COLO668 (cell line): ENCODE results near the gene SHISA4.
"Not testable (repeated sequence)": the region's sequence is repeated elsewhere in the genome, so short reads cannot be mapped to it uniquely, and the experiment has no call there.

ENCODE experiments used
- DNase-seq: peaks from one replicate; lab custom pipeline; 2025; ENCODE audit not compliant: unreplicated experiment; lab: John Stamatoyannopoulos, UW

SHISA4 gene, protein sequence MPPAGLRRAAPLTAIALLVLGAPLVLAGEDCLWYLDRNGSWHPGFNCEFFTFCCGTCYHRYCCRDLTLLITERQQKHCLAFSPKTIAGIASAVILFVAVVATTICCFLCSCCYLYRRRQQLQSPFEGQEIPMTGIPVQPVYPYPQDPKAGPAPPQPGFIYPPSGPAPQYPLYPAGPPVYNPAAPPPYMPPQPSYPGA

DNA sequence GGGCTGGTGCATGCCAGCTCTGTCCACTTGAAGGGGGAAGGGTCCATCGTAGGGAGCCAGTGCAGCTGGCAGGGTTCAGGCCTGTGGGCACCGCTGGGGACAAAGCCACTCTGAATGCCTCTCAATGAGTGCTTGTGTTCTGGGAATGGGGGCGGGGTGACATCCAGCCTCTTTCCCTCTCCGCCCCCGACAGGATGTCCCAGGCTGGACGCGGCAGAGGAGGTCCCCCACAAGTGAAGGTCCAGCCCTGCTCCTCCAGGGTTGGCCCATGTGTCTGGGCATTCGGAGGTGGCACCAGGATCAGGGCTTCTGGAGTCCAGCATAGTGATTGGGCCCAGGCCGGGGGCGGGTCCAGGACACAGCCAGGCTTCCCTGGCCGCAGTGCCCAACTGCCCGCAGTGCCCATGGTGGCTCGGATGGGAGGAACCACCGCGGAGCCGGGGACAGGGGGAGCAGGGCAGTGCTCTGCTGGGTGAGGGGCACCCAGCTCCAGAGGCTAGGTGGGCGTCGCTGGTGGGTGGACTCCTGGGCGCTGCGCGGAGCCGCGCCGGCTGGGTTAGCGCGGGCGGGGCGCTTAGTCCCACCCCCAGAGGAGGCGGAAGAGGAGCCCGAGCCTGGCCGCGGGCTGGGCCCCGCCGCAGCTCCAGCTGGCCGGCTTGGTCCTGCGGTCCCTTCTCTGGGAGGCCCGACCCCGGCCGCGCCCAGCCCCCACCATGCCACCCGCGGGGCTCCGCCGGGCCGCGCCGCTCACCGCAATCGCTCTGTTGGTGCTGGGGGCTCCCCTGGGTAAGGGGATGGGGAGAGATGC is at the start of gene SHISA4:
TSS of gene SHISA4 (plus strand) at position 617 of the 808 bp plus-strand sequence. CDS start at position 714, 97 bp downstream.
- DNase-seq = peak; percentile 56

DNA sequence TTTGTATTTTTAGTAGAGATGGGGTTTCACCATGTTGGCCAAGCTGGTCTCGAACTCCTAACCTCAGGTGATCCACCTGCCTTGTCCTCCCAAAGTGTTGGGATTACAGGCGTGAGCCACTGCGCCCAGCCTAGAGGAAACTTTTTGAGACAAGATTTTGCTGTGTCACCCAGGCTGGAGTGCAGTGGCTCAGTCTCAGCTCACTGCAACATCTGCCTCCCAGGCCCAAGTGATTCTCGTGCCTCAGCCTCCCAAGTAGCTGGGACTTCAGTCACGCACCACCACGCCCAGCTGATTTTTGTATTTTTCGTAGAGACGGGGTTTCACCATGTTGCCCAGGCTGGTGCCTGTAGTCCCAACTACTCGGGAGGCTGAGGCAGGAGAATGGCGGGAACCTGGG is 49.6 kb upstream of the SHISA4 start:
- not testable (repeated sequence) for DNase-seq

DNA sequence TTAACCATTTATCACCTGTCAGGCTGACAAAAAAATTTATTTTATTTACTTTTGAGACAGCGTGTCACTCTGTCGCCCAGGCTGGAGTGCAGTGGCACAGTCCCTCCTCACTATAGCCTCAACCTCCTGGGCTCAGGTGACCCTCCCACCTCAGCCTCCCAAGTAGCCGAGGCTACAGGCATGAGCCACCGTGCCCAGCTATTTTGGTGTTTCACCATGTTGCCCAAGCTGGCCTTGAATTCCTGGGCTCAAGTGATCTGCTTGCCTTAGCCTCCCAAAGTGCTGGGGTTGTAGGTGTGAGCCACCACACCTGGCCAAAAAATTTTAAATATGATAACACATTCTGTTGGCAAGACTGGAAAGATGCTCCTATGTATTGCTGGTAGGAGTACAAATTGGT is 48.6 kb upstream of the SHISA4 start:
- DNase-seq = no peak

DNA sequence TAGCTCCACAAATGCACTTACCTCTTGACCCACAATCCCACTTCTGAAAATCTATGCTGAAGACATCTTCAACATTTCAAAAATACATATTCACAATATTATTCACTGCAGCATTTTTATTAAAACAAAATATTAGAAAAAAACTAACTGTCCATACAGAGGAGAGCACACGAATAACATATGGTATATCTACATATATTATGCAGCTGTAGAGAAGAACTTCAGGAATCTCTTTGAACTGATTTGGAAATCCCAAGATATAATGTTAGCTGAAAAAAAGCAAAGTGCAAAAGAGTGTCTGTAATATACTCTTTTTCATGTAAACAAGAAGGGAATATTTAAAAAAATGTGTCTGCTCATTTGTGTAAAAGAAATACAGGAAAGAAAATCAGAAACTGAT is 48.2 kb upstream of the SHISA4 start:
- DNase-seq = no peak

DNA sequence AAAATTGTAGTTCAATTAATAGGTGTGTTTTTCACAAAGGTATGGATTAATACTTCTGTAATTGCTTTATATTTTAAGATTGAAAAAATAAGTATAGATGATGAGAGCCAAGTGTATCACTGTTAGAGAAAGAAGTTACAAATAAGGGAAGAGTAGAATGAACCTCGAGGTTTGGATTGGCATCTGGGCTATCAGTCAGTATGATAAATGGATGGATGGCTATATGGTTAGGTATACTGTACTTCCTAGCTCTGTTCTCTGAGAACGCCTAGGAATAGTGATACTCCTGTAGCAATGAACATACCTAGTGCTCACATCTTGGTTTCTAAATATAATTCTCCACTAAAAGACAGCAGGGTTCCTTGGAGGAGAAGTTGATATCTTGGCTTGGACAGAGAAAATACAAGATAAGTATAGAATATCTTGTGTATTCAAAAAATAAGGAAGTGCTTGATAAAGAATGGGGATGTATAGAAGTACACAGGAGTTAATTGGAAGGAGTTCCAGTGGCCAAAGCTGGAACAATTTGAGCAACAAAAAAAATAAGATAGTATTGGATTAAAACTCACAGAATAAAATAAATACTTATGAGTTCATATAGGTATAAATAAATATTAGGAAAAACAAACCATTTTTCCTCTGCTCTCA is 47.3 kb upstream of the SHISA4 start:
- DNase-seq = no peak

DNA sequence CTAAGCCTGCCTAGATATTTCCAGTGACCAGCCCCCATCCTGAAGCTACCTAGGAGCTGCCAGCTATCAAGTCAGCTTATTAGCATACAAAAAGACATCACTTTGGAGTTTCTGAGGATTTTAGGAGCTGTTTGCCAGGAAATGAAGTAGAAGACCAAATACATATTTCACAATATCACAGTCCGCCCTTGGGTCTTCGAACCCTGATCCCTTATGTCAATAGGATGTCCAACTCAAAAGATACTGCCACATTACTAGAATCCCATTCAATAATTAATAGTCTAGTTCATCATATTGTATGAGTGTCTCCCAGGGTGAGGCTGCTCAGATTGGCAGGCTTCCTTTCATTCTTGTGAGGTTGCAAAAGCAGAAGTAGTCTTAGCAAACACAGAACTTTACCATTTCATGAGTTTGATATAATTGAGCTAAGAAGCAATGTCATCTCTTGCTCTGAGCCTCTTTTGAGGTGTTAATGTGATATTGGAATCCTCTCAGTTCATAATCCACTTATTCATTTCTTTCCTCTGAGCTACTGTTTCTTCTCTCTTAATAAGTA is 46.1 kb upstream of the SHISA4 start:
- no peak for DNase-seq

DNA sequence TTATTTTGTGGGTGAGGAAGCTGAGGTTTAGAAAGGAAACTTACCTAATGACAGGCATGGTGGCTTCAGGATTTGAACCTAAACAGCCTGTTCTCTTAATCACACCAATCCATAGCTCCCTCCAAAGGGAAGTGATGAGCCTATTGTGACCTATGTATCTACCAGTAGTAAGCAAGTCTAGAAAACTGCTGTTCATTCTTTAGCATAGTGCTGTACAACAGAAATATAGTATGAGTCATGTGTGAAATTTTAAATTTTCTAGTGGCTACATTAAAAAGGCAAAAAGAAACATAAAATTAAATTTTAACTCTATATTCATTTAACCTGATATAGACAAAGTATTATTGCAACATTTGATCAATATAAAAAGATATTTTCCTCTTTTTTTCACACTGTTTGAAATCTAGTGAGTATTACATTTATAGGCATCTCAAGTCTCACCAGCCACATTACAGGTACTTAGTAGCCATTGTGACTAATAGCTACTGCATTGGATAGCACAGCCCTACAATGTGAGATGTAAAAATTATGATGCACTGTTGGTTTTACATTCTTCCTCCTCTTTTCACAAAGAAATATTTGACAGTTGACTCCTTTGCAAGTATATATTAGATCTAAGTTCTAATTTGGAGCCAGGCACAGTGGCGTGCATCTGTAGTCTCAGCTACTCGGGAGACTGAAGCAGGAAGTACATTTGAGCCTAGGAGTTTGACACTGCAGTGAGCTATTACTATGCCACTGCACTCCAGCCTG is 43.2 kb upstream of the SHISA4 start:
- DNase-seq = no peak

DNA sequence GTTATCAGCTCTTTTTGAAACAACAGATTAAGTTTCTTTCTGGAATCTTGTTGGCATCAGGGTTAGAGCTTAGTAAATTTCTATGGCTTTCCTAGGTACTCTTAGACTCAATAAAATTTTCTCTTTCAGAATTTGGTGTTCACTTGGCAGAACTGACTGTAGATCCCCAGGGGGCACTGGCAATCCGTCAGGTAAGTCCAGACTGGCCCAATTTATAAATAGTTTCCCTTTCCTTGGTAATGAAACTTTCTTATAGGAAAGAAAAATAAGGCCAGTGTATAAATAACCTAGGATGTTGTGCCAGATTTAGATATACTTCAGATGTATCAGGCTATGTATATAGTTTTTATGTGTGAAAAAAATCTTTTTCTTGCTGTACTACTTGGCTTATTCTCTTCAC is 41.5 kb upstream of the SHISA4 start:
- no peak for DNase-seq

DNA sequence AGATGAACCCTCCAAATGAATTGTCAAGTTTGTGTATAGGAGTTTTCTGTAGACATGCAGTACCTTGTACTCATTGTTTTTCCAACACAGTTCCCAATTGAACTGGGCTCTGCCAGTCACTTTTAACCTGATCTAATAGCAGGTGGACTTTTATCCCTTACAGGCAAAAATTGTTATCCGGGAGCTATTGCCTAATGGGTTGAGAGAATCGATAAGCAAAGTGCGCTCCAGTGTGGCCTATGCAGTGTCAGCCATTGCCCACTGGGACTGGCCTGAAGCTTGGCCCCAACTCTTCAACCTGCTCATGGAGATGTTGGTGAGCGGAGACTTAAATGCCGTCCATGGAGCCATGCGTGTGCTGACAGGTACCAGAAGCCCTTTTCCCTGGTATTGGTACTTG is 40.5 kb upstream of the SHISA4 start:
- no peak for DNase-seq

DNA sequence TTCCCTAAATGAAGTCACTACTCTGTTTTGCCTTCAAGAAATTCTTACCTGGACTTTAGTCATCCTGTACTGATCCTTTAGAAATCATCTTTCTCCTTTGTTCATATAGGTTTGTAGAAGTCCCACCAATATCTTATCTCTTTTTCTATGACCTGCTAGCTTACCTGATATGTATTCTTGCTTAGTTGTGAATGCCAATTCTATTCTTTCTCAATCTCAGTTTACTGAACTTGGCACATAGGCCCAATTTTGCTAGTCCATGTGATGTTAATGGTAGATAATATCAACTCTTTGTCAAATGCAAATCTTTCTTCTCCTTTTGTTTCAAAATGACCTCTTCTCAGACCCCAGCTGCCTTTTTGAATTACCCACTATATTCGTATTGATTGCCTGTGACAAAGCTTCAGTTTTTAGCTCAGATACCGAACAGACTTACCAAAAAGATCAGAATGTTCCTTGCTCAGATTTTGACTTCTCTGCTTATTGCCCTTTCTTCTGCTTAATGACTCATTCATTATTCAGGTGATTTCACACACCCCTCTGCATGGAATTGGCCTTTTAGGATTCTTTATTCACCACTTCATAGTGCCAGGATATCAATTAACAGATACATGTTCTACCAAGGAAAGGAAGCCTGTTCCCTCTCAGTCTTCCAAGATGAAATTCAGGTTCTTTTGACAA is 39.2 kb upstream of the SHISA4 start:
- DNase-seq = no peak

DNA sequence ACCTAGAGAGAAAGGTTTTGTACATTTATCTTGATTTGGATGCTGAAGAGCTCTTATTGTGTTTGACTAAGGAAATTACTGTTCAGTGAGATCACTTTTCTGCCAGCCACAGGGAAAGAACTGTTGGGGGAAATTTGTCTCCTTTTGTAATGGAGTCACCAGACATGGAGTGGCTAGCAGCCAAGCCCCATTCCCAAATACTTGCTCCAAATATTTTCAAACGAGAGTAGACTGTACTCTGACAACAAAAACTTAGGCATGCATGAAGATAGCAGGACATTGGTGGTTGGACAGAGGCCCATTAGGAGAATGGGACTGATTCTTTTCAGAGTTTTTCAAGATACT is 38.7 kb upstream of the SHISA4 start:
- DNase-seq = no peak

DNA sequence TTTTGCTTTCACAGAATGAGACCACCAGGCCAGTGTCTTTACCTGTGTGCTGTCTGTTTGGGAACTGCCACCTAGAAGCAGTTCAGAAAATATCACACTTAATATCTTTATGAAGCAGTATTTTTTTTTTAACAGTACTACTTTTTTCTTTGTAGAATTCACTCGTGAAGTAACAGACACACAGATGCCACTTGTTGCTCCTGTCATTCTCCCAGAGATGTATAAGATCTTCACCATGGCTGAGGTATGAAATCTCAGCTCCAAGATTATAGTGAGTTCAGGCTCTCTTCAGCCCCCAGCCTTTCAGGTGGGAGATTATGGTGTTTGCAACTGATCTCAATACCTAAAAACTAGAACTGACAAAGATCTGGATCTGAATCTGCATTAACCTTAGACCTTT is 36.7 kb upstream of the SHISA4 start:
- DNase-seq = no peak

DNA sequence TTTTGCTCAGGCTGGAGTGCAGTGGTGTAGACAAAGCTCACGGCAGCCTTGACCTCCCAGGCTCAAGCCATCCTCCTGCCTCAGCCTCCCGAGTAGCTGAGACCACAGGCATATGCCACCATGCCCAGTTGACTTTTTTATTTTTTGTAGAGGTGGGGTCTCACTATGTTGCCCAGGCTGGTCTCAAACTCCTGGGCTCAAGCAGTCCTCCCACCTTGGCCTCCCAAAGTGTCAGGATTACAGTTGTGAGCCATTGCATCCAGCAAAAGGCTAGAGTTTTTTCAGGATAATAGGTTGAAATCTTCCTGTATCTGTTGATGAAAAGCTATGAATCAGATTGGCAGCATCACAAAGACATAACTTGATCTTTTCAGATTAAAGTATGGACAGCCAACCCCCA is 32.0 kb upstream of the SHISA4 start:
- not testable (repeated sequence) for DNase-seq

DNA sequence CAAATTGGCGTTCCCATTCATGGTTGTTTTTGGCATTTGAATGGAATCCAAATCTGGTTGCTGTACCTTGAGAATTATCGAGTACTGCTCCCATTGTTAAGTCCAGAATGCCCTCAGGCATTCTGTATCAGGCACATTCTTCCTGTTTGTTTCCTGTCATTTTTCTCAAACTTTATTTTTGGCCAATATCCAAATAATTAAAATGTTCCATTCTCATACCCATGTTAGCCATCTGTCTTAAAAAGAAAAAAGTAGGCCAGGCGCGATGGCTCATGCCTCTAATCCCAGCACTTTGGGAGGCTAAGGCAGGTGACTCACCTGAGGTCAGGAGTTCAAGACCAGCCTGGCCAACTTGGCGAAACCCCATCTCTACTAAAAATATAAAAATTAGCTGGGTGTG is 29.3 kb upstream of the SHISA4 start:
- no peak for DNase-seq

DNA sequence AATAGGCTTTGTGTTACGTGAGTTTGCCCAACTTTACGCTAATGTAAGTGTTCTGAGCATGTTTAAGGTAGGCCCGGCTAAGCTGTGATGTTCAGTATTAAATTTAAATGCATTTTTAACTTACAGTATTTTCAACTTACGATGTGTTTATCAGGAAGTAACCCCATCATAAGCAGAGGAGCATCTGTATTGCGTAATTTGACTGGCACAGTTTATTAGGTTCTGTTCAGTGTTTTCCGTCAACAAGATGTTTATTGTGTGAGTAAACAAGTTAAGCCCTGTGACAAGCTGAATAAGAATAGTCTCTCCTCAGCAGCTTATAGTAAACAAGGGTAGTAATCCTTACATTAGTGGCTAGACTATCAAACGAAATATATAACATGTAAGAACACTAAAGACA is 27.2 kb upstream of the SHISA4 start:
- no peak for DNase-seq

DNA sequence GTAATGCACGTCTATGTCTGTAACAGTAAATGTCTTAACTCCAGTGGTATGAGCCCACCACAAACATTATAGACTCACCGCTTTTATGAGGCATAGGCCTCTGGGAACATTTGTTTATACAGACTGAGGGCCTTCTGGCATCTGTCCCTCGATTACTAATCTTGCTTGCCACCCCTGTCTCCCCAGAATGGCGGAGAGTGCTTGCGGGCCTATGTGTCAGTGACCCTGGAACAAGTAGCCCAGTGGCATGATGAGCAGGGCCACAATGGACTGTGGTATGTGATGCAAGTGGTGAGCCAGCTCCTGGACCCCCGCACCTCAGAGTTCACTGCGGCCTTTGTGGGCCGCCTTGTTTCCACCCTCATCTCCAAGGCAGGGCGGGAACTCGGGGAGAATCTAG is 18.3 kb upstream of the SHISA4 start:
- no peak for DNase-seq

DNA sequence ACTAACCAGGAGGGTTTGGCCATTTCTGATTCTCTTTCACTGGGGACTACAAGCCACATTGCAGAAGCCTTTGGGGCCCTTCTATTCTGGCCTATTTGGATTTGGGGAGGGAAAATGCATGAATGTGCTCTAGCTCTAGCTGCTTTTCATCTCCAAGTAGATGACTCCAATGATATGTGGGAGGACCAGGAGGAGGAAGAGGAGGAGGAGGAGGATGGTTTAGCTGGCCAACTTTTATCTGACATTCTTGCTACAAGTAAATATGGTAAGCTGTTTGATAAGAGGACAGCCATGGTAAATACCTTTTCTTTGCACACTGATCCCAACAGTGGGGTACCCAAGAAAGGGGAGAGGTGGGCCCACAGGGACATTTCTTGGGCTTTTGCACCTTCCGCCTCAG is 14.0 kb upstream of the SHISA4 start:
- no peak for DNase-seq

DNA sequence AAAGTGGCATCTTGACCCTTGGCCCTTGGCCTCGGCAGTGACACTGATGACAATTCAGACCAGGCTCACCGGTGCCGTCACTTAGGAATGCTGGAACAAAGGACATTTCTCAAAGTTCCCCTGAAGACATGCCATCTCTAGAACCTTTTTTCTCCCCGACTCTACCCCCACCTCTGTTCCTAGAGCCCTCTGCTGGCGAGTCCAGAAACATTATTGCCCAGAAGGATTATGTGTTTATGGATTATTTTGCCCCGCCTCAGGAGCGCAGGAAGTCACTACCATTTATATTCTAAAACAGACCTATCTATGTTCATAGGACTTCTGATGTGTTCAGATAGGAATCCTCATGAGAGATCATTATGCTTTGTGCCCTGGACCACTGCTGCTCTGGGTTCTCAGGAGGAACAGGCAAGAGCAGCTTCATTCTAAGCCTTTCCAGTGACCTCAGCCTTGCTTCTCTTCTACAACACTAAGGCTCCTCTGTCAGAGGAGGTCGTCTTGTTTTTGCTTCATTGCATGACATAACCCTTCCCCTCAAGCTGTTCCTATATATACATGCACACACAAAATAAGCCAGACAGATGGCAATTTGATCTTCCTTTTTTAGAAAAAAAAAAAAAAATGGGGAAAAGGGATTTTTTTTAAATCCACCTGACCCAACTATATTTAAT is 12.4 kb upstream of the SHISA4 start:
- no peak for DNase-seq

DNA sequence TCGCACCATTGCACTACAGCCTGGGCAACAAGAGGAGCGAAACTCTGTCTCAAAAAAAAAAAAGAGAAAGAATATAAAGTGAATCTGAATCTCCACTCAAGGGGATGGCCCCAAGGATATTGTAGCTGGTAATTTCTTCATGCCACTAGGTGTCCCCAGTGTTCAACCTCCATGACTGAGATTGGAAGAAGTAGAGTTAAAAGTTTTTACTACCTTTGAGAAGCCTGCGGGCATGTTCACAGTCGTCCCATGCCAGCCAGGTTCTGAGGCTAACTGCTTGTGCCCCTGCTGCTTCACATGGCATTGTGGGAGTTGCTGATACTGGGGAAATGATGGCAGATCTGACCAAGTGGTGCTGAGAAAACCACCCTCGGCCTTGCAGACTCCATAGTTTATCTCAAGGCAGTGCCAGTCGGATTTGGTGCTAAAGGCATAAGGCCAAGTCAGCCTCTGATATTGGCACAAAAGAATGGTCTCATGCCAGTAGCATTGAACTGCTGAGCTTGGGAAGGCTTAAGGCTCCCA is 10.8 kb upstream of the SHISA4 start:
- DNase-seq = no peak
